Kidney epithelial cell (primary cell): ENCODE measurements around the gene ULK4. TPM values are rescaled to one million over a fixed set of nuclear protein-coding genes. Genes with fewer than 3 reads are reported as not detected.
"Not testable (repeated sequence)": the region's sequence is repeated elsewhere in the genome, so short reads cannot be mapped to it uniquely, and the experiment has no call there.

Experiments
- DNase-seq: peaks from one replicate; pipeline ENCODE4 v3.0.0-alpha.2; 2010; ENCODE audit warnings: low read depth
- H3K27me3 ChIP-seq: 2 replicates; pipeline ENCODE4 v1.6.0; 2011; ENCODE audit warnings: low read length; ENCODE audit not compliant: control insufficient read depth, insufficient read depth
- H3K36me3 ChIP-seq: 2 replicates; pipeline ENCODE4 v1.5.1; 2011; ENCODE audit warnings: low read length; ENCODE audit not compliant: control insufficient read depth, insufficient read depth
- H3K4me3 ChIP-seq: 2 replicates; pipeline ENCODE4 v1.5.1; 2011; ENCODE audit warnings: low read depth, mild to moderate bottlenecking, control low read depth, low read length
- total RNA-seq: library from RNA; depleted of rRNA; stranded (reverse); fragments of >200 nt; gene quantifications from 2 replicates; pipeline ENCODE4 v1.2.3, GENCODE V29; 2015
- TF ChIP-seq, protein P1 (sequence below): IDR thresholded peaks from 2 replicates; pipeline ENCODE4 v1.5.1; 2011; ENCODE audit warnings: mild to moderate bottlenecking, moderate library complexity, low read length, control low read depth, inconsistent platforms; ENCODE audit not compliant: insufficient read depth, poor library complexity, severe bottlenecking

ULK4 gene
- total RNA-seq, 1 donor from 2014 or later = 18.3 TPM

DNA sequence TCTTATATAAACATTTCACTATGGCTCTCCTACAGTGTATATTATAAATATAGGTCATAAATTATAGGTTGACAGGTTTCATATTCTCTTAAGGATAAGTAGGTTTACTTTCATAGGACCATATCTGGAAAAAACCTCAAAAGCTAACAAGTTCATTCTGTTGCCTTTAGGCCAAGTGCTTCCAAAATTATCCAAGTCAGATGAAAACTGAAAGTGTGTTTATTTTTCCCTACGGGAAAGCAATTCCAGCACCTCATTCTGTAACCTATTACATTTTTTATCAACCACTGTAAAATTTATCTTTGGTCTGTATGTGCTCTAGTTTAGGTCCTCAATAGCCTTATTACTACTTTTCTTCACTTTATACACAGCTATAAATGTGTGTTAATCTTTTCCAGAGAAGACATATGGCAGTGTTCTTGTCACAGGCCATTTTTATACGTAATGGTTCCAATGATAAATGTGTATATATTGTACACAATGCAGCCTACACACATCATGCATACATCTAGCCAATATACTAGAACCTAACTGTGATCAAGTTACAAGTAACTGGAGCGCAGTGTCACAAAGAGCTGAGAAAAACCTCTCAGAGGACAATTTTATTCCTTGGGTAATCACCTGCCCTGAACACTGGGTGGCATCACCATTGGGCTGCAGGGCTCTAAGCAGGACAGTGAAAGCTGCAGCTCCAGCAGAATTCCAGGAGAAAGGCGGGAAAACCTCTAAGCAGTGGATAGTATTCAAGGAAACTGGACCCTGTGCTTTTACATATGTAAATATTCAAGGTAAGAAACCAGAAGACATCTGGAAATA, 511.3 kb downstream of the ULK4 start:
- TF ChIP-seq, protein P1, sequence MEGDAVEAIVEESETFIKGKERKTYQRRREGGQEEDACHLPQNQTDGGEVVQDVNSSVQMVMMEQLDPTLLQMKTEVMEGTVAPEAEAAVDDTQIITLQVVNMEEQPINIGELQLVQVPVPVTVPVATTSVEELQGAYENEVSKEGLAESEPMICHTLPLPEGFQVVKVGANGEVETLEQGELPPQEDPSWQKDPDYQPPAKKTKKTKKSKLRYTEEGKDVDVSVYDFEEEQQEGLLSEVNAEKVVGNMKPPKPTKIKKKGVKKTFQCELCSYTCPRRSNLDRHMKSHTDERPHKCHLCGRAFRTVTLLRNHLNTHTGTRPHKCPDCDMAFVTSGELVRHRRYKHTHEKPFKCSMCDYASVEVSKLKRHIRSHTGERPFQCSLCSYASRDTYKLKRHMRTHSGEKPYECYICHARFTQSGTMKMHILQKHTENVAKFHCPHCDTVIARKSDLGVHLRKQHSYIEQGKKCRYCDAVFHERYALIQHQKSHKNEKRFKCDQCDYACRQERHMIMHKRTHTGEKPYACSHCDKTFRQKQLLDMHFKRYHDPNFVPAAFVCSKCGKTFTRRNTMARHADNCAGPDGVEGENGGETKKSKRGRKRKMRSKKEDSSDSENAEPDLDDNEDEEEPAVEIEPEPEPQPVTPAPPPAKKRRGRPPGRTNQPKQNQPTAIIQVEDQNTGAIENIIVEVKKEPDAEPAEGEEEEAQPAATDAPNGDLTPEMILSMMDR = no peak
- Histone ChIP-seq H3K27me3 (no peaks in the 10 kb centered on the region), H3K4me3 (no peak overlapping the region), H3K36me3 (no peaks in the 10 kb centered on the region)
- no peak for DNase-seq

GRCh38 chr3:41448396-41448795, 513.5 kb downstream of the ULK4 start:
- TF ChIP-seq, protein P1 = no peak
- Histone ChIP-seq H3K36me3 (no peaks in the 10 kb centered on the region), H3K4me3 (no peak overlapping the region), H3K27me3 (no peaks in the 10 kb centered on the region)
- DNase-seq = no peak

GRCh38 chr3:41447701-41448100, 514.2 kb downstream of the ULK4 start:
- no peak for DNase-seq
- TF ChIP-seq, protein P1 = no peak
- H3K4me3 ChIP-seq = no peak overlapping the region
- H3K36me3 ChIP-seq = no peaks in the 10 kb centered on the region
- no peaks in the 10 kb centered on the region for H3K27me3 ChIP-seq

DNA sequence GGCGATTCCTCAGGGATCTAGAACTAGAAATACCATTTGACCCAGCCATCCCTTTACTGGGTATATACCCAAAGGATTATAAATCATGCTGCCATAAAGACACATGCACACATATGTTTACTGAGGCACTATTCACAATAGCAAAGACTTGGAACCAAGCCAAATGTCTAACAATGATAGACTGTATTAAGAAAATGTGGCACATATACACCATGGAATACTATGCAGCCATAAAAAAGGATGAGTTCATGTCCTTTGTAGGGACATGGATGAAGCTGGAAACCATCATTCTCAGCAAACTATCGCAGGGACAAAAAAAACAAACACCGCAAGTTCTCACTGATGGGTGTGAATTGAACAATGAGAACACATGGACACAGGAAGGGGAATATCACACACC, 515.6 kb downstream of the ULK4 start:
- not testable (repeated sequence) for DNase-seq, H3K36me3 ChIP-seq, H3K27me3 ChIP-seq, H3K4me3 ChIP-seq

DNA sequence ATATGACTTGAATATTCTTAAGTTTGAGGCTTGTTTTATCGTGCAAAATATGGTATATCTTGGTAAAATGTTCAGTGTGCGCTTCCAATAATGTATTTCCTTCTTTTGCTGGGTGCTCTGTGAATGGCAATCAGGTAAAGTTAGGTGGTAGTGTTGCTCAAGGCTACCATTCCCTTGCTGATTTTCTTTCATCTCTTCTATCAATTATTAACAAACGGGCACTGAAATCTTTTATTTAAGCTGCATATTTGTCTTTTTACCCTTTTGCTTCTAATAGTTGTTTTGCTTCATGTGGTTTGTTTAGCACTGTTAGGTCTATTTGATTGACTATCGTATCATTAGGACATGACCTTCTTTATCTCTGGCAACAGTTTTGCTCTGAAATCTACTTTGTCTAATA, 520.3 kb downstream of the ULK4 start:
- H3K4me3 ChIP-seq = no peak overlapping the region
- no peaks in the 10 kb centered on the region for H3K36me3 ChIP-seq
- H3K27me3 ChIP-seq = no peaks in the 10 kb centered on the region
- no peak for DNase-seq
- TF ChIP-seq, protein P1 = no peak

DNA sequence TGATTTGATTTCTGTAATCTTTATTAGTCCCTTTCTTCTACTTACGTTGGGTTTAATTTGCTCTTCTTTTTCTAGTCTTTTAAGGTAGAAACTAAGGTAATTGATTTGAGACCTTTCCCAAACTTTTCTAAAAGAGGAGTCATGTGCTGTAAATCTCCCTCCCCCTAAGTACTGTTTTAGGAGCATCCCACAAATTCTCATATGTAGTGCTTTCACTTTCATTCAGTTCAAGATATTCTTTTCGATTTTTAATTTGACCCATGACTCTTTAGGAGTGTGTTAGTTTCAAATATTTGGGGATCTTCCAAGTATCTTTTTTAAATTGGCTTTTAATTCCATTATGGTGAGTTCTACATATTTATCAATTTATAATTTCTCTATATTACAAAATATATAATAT, 520.8 kb downstream of the ULK4 start:
- Histone ChIP-seq H3K36me3 (no peaks in the 10 kb centered on the region), H3K4me3 (no peak overlapping the region), H3K27me3 (no peaks in the 10 kb centered on the region)
- TF ChIP-seq, protein P1 = no peak
- DNase-seq = no peak
